Stimulated activated CD4-positive, alpha-beta T cell treated with anti-CD3 and anti-CD28 coated beads, TNF-alpha, amount 100 ng/mL, for 48 hours (primary cell): ENCODE results near the gene DHRS13.
A peak's percentile ranks its signal among the peaks of the same experiment; 100 is the strongest.

ENCODE experiments used
- DNase-seq, 3 donors: peaks; one replicate each; pipeline ENCODE4 v3.0.0-alpha.2; 2020; ENCODE audit warnings: low read depth in 3 of 3

Gene DHRS13

GRCh38 chr17:28858801-28859355 lies 44.0 kb downstream of the DHRS13 start:
- no peak for DNase-seq

- DNase-seq = no peak
Measured at GRCh38 chr17:28857905-28858800, 44.7 kb downstream of the DHRS13 start.

GRCh38 chr17:28856028-28856574 lies 46.8 kb downstream of the DHRS13 start:
- no peak for DNase-seq

GRCh38 chr17:28855336-28855679 lies 47.6 kb downstream of the DHRS13 start:
- no peak for DNase-seq

DNA sequence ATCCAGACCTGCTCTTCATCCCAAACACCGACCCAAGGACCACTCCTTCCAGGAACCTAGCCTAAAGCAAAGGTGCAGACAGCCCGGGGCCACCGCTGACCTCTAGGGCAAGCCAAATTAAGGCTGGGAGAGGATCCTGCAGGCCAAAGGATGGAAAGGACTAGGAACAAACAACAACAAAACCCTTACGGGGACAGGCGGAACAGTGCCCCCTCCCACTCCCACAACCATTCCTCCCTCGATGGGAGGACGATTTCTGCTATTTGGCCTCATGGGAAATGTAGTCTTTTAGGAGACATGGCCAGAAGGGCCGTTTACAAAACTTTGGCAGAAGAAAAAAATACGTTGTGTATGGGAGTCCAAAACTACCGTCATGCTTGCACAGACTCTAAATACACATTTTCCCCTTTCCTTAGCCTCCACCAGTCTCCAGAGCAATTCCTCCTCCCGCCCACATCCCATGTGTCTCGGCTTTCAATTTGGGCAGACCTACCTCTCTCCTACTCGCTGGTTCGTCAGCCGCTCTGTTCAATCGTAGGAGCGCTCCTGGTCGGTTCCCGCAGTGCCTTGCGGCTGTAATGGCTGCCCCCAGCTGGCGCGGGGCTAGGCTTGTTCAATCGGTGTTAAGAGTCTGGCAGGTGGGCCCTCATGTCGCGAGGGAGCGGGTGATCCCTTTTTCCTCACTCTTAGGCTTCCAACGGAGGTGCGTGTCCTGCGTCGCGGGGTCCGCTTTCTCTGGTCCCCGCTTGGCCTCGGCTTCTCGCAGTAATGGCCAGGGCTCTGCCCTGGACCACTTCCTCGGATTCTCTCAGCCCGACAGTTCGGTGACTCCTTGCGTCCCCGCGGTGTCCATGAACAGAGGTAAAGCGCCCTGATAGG lies 48.2 kb downstream of the DHRS13 start, which contains the start of gene ERAL1:
Gene ERAL1 (plus strand): TSS at position 560 of the 879 bp plus-strand sequence. CDS start 19 bp downstream, at position 579.
- peak; percentile 67 to 81 (median 77) for DNase-seq

DNA sequence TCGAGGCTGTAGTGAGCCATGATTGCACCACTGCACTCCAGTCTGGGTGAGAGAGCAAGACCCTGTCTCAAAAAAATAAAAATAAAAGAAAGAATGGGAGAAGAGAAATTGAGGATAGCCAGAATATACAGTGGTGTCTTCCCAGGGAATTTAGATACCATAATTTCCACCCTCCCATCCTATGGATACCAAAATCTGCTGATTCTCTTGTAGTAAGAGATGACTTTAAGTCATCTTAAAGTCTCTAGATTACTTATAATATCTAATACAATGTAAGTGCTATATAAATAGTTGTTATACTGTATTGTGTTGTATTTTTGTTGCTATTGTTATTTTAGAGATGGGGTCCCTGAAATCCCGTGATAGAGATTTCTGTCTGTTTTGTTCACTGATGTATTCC lies 49.6 kb downstream of the DHRS13 start:
- no peak for DNase-seq

GRCh38 chr17:28849281-28849680 lies 53.6 kb downstream of the DHRS13 start:
- no peak for DNase-seq

- DNase-seq = peak; percentile 40 to 66 (median 57)
Measured at GRCh38 chr17:28848667-28849066, 54.2 kb downstream of the DHRS13 start.
